IMR-90 (cell line): ENCODE results near the gene FIGLA. TPM values are rescaled to one million over a fixed set of nuclear protein-coding genes. Genes with fewer than 3 reads are reported as not detected.

Source experiments
- ATAC-seq: fragments of 200-7000 bp; cut with Tn5 transposase; 2 replicates; pipeline ENCODE4 v1.9.1; 2020; ENCODE audit warnings: low read depth, mild to moderate bottlenecking, moderate library complexity
- BruUV-seq: library from RNA; stranded (reverse); fragments of 400-500 nt; replicated peaks from 2 replicates; lab custom pipeline; 2021; lab: Mats Ljungman, UMichigan
- CTCF ChIA-PET: fragments of 300-600 bp; formaldehyde crosslinking; extraction: SDS; loops from one replicate; lab custom pipeline; 2021; ENCODE audit warnings: antibody characterized with exemption; lab: Yijun Ruan, JAX
- POLR2A ChIA-PET: fragments of 300-600 bp; sonication (Branson Sonifier 250); formaldehyde crosslinking; loops from one replicate; lab custom pipeline; 2022; ENCODE audit warnings: antibody characterized with exemption; ENCODE audit not compliant: unreplicated experiment; lab: Charles Lee
- DNase-seq: peaks from one replicate; pipeline ENCODE4 v3.0.0; 2013
- H2AFZ ChIP-seq: replicated peaks from 2 replicates; pipeline ENCODE3; 2013; ENCODE audit warnings: low read length, mild to moderate bottlenecking; ENCODE audit not compliant: poor library complexity
- H2AK5ac ChIP-seq: 2 replicates; pipeline ENCODE4 v1.6.1; 2013; ENCODE audit warnings: low read depth, low read length, inconsistent platforms
- H2AK9ac ChIP-seq: replicated peaks from 2 replicates; pipeline ENCODE3; 2013; ENCODE audit warnings: mild to moderate bottlenecking, low read depth, low read length, moderate library complexity; ENCODE audit not compliant: poor library complexity
- H2BK120ac ChIP-seq: 2 replicates; pipeline ENCODE4 v1.6.1; 2013; ENCODE audit warnings: low read depth, low read length, inconsistent platforms
- H2BK15ac ChIP-seq: 3 replicates; pipeline ENCODE4 v1.6.1; 2013; ENCODE audit warnings: low read depth, low read length, inconsistent platforms
- H2BK20ac ChIP-seq: 2 replicates; pipeline ENCODE4 v1.6.1; 2013; ENCODE audit warnings: low read depth, mild to moderate bottlenecking, inconsistent platforms, low read length, moderate library complexity
- H2BK5ac ChIP-seq: 2 replicates; pipeline ENCODE4 v1.6.1; 2013; ENCODE audit warnings: mild to moderate bottlenecking, low read depth, low read length, inconsistent platforms; ENCODE audit not compliant: poor library complexity, severe bottlenecking
- H3K14ac ChIP-seq: replicated peaks from 2 replicates; pipeline ENCODE4 v1.6.1; 2013; ENCODE audit warnings: low read depth, low read length, inconsistent platforms
- H3K18ac ChIP-seq: 2 replicates; pipeline ENCODE4 v1.6.1; 2013; ENCODE audit warnings: low read depth, low read length, control low read depth
- H3K23ac ChIP-seq: 2 replicates; pipeline ENCODE4 v1.6.1; 2013; ENCODE audit warnings: low read depth, low read length, inconsistent platforms
- H3K27ac ChIP-seq: 2 replicates; pipeline ENCODE4 v1.5.1; 2013; ENCODE audit warnings: mild to moderate bottlenecking, control low read depth, low read length; ENCODE audit not compliant: insufficient read depth
- H3K27me3 ChIP-seq: 2 replicates; pipeline ENCODE4 v1.6.1; 2013; ENCODE audit warnings: low read length; ENCODE audit not compliant: control insufficient read depth, insufficient read depth
- H3K36me3 ChIP-seq: 2 replicates; pipeline ENCODE4 v1.6.1; 2013; ENCODE audit warnings: low read length, mixed read lengths; ENCODE audit not compliant: control insufficient read depth, insufficient read depth
- H3K4ac ChIP-seq: 2 replicates; pipeline ENCODE4 v1.6.1; 2013; ENCODE audit warnings: low read depth, low read length, inconsistent platforms
- H3K4me1 ChIP-seq: 2 replicates; pipeline ENCODE4 v1.6.1; 2013; ENCODE audit warnings: low read length, mixed read lengths; ENCODE audit not compliant: control insufficient read depth, insufficient read depth
- H3K4me2 ChIP-seq: 2 replicates; pipeline ENCODE4 v1.6.1; 2013; ENCODE audit warnings: low read depth, mild to moderate bottlenecking, control low read depth, low read length, moderate library complexity
- H3K4me3 ChIP-seq: 2 replicates; pipeline ENCODE4 v1.5.1; 2013; ENCODE audit warnings: low read depth, mild to moderate bottlenecking, control low read depth, low read length, moderate library complexity; ENCODE audit not compliant: insufficient read depth
- H3K56ac ChIP-seq: 2 replicates; pipeline ENCODE4 v1.6.1; 2013; ENCODE audit warnings: low read length, inconsistent platforms; ENCODE audit not compliant: insufficient read depth; ENCODE audit errors: extremely low read depth
- H3K79me1 ChIP-seq, 2 experiments: 2 replicates each; pipeline ENCODE4 v1.6.1; 2013; ENCODE audit warnings: low read length in 2 of 2, inconsistent platforms in 1 of 2, low read depth in 1 of 2
- H3K9ac ChIP-seq: 2 replicates; pipeline ENCODE4 v1.6.1; 2013; ENCODE audit warnings: low read depth, low read length, control low read depth
- H3K9me1 ChIP-seq: 2 replicates; pipeline ENCODE4 v1.6.1; 2013; ENCODE audit warnings: low read length, inconsistent platforms; ENCODE audit not compliant: insufficient read depth
- H3K9me3 ChIP-seq: 2 replicates; pipeline ENCODE4 v1.6.1; 2013; ENCODE audit warnings: low read length; ENCODE audit not compliant: control insufficient read depth, insufficient read depth
- H4K20me1 ChIP-seq: 2 replicates; pipeline ENCODE4 v1.6.1; 2013; ENCODE audit warnings: low read length, inconsistent platforms; ENCODE audit not compliant: insufficient read depth
- H4K5ac ChIP-seq: 2 replicates; pipeline ENCODE4 v1.6.1; 2013; ENCODE audit warnings: mild to moderate bottlenecking, low read depth, low read length, control low read depth
- H4K8ac ChIP-seq, 2 experiments: 2 replicates each; pipeline ENCODE4 v1.6.1; 2013; ENCODE audit warnings: low read depth in 2 of 2, low read length in 2 of 2, control low read depth in 1 of 2, inconsistent platforms in 1 of 2
- H4K91ac ChIP-seq: 2 replicates; pipeline ENCODE4 v1.6.1; 2013; ENCODE audit warnings: low read depth, low read length, inconsistent platforms; ENCODE audit not compliant: insufficient read depth
- BHLHE40 ChIP-seq: fragments of 150-350 bp; IDR thresholded peaks from 2 replicates; pipeline ENCODE4 v1.6.1; 2016; ENCODE audit warnings: mild to moderate bottlenecking, low read depth, low read length
- CEBPB ChIP-seq: IDR thresholded peaks from 2 replicates; pipeline ENCODE4 v1.6.1; 2012; ENCODE audit warnings: low read depth, low read length, improper control_type of control experiment
- CHD1 ChIP-seq: IDR thresholded peaks from 2 replicates; pipeline ENCODE4 v1.6.1; 2012; ENCODE audit warnings: low read depth, low read length, improper control_type of control experiment
- FOS ChIP-seq: fragments of 150-350 bp; IDR thresholded peaks from 2 replicates; pipeline ENCODE4 v1.6.1; 2016; ENCODE audit warnings: low read depth, low read length
- MAFK ChIP-seq: IDR thresholded peaks from 2 replicates; pipeline ENCODE4 v1.6.1; 2012; ENCODE audit warnings: low read depth, low read length, improper control_type of control experiment
- MAZ ChIP-seq: IDR thresholded peaks from 2 replicates; pipeline ENCODE4 v1.6.1; 2012; ENCODE audit warnings: low read depth, mild to moderate bottlenecking, low read length, improper control_type of control experiment, moderate library complexity, borderline replicate concordance
- MXI1 ChIP-seq: IDR thresholded peaks from 2 replicates; pipeline ENCODE4 v1.6.1; 2012; ENCODE audit warnings: low read depth, mild to moderate bottlenecking, low read length, moderate library complexity, borderline replicate concordance
- NFE2L2 ChIP-seq: fragments of 150-350 bp; IDR thresholded peaks from 2 replicates; pipeline ENCODE4 v1.6.1; 2016; ENCODE audit warnings: low read depth, mild to moderate bottlenecking, low read length
- POLR2A ChIP-seq: IDR thresholded peaks from 2 replicates; pipeline ENCODE4 v1.6.1; 2012; ENCODE audit warnings: mild to moderate bottlenecking, low read depth, low read length
- RAD21 ChIP-seq: IDR thresholded peaks from 2 replicates; pipeline ENCODE4 v1.6.1; 2012; ENCODE audit warnings: low read length, improper control_type of control experiment
- RCOR1 ChIP-seq: IDR thresholded peaks from 2 replicates; pipeline ENCODE4 v1.6.1; 2012; ENCODE audit warnings: mild to moderate bottlenecking, low read length, improper control_type of control experiment; ENCODE audit not compliant: insufficient replicate concordance
- RFX5 ChIP-seq: IDR thresholded peaks from 2 replicates; pipeline ENCODE4 v1.8.0; 2012; ENCODE audit warnings: low read depth, mild to moderate bottlenecking, low read length, moderate library complexity
- SMC3 ChIP-seq: fragments of 150-350 bp; IDR thresholded peaks from 2 replicates; pipeline ENCODE4 v1.6.1; 2016; ENCODE audit warnings: low read depth, mild to moderate bottlenecking, antibody characterized with exemption, low read length, moderate library complexity
- WGBS, 2 experiments: methylation state at CpG; one replicate each; pipeline versions ENCODE4 v1.1.5 to v1.1.7; 2013; ENCODE audit warnings: missing lambda C conversion rate in 2 of 2; ENCODE audit not compliant: insufficient read length in 1 of 2; ENCODE audit errors: extremely low coverage in 2 of 2; 5-methylcytosine and 5-hydroxymethylcytosine counted together
- dilution Hi-C: fragments of 300-500 bp; cut with HindIII; formaldehyde crosslinking; loops from one replicate; pipeline ENCODE4 v1.14.3; 2018; ENCODE audit warnings: low sequenced_read_pairs; ENCODE audit not compliant: unreplicated experiment
- in situ Hi-C: fragments of 300-500 bp; cut with MboI; formaldehyde crosslinking; loops from 3 replicates; pipeline ENCODE4 v1.14.3; 2019; ENCODE audit warnings: low sequenced_read_pairs, inconsistent platforms, mixed read lengths
- intact Hi-C: fragments of 100-400 bp; cut with micrococcal nuclease; formaldehyde crosslinking; loops from 2 replicates; pipeline ENCODE4 v1.10.0; 2022
- polyA plus RNA-seq, 3 experiments: library from polyadenylated mRNA; depleted of rRNA; stranded (reverse); fragments of >200 nt; gene quantifications; 2 replicates each; pipeline ENCODE4 v1.2.3, GENCODE V29; 2012; ENCODE audit warnings: low replicate concordance in 1 of 3
- total RNA-seq: library from RNA; depleted of rRNA; stranded (reverse); fragments of >200 nt; gene quantifications from 2 replicates; pipeline ENCODE4 v1.2.3, GENCODE V29; 2012
- TF ChIP-seq, protein P1 (sequence below): conservative IDR thresholded peaks from 2 replicates; pipeline ENCODE4 v1.5.1; 2012; ENCODE audit warnings: mild to moderate bottlenecking, low read depth, low read length, improper control_type of control experiment
- TF ChIP-seq, protein P2 (sequence below): fragments of 150-350 bp; IDR thresholded peaks from 2 replicates; pipeline ENCODE4 v1.6.1; 2017; ENCODE audit warnings: mild to moderate bottlenecking, antibody characterized with exemption, low read length, low read depth
- TF ChIP-seq, protein P3 (sequence below): fragments of 150-350 bp; IDR thresholded peaks from 2 replicates; pipeline ENCODE4 v1.6.1; 2016; ENCODE audit warnings: low read depth, mild to moderate bottlenecking, low read length, moderate library complexity, borderline replicate concordance

Gene FIGLA
- total and polyA plus RNA-seq, 2 of the 4 experiments (the other 2 are of a cell fraction), result not detected

DNA sequence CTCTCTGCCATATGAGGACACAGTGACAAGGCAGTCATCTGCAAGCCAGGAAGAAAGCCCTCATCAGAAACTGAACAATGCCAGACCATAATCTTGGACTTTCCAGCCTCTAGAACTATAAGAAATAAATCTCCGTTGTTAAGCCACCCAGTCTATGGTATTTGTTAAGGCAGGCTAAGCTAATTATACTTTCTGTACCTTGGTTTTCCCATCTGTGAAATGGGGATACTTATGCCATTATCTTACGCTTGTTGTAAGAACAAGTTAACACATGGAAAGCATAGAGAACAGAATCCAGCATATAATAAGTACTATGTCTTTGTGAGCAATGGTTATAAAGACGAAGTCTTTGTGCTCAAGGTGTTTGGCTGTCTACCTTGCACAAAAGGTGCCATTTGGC, 14.2 kb downstream of the FIGLA start:
- H3K9me3 ChIP-seq, result no peaks in the 10 kb centered on the region
- H2AFZ ChIP-seq, result no peak overlapping the region
- H3K18ac ChIP-seq, result no peak overlapping the region
- in situ Hi-C loops (no loop called here), intact Hi-C loops (no loop called here), dilution Hi-C loops (no loop called here)
- H2AK5ac ChIP-seq, result no peak overlapping the region
- H3K36me3 ChIP-seq, result no peaks in the 10 kb centered on the region
- H3K9ac ChIP-seq, result no peak overlapping the region
- no peak overlapping the region for H2BK15ac ChIP-seq
- ATAC-seq (no peak), DNase-seq (no peak)
- peaks cover 6% of the 10 kb centered on the region for H3K27me3 ChIP-seq
- no TSS peak for BruUV-seq
- H4K5ac ChIP-seq, result no peak overlapping the region
- H3K4me1 ChIP-seq, result no peaks in the 10 kb centered on the region
- H4K91ac ChIP-seq, result no peak overlapping the region
- no peak overlapping the region for H3K14ac ChIP-seq
- no peak overlapping the region for H3K27ac ChIP-seq
- H3K4me3 ChIP-seq, result no peak overlapping the region
- no peak overlapping the region for H2BK20ac ChIP-seq
- H2BK120ac ChIP-seq, result no peak overlapping the region
- H2AK9ac ChIP-seq, result no peak overlapping the region
- WGBS, 2 experiments, result no CpG with 5 or more reads among the region's 3 CpGs
- no peak for TF ChIP-seq CEBPB
- no peak for TF ChIP-seq RAD21
- TF ChIP-seq MAZ, result no peak
- no peak for TF ChIP-seq MXI1
- no peak for TF ChIP-seq CHD1
- TF ChIP-seq, protein P1, sequence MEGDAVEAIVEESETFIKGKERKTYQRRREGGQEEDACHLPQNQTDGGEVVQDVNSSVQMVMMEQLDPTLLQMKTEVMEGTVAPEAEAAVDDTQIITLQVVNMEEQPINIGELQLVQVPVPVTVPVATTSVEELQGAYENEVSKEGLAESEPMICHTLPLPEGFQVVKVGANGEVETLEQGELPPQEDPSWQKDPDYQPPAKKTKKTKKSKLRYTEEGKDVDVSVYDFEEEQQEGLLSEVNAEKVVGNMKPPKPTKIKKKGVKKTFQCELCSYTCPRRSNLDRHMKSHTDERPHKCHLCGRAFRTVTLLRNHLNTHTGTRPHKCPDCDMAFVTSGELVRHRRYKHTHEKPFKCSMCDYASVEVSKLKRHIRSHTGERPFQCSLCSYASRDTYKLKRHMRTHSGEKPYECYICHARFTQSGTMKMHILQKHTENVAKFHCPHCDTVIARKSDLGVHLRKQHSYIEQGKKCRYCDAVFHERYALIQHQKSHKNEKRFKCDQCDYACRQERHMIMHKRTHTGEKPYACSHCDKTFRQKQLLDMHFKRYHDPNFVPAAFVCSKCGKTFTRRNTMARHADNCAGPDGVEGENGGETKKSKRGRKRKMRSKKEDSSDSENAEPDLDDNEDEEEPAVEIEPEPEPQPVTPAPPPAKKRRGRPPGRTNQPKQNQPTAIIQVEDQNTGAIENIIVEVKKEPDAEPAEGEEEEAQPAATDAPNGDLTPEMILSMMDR, result no peak
- TF ChIP-seq, protein P2, sequence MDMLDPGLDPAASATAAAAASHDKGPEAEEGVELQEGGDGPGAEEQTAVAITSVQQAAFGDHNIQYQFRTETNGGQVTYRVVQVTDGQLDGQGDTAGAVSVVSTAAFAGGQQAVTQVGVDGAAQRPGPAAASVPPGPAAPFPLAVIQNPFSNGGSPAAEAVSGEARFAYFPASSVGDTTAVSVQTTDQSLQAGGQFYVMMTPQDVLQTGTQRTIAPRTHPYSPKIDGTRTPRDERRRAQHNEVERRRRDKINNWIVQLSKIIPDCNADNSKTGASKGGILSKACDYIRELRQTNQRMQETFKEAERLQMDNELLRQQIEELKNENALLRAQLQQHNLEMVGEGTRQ, result no peak
- TF ChIP-seq RFX5, result no peak
- TF ChIP-seq, protein P3, sequence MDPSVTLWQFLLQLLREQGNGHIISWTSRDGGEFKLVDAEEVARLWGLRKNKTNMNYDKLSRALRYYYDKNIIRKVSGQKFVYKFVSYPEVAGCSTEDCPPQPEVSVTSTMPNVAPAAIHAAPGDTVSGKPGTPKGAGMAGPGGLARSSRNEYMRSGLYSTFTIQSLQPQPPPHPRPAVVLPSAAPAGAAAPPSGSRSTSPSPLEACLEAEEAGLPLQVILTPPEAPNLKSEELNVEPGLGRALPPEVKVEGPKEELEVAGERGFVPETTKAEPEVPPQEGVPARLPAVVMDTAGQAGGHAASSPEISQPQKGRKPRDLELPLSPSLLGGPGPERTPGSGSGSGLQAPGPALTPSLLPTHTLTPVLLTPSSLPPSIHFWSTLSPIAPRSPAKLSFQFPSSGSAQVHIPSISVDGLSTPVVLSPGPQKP, result no peak
- TF ChIP-seq NFE2L2, result no peak
- TF ChIP-seq BHLHE40, result no peak
- no peak for TF ChIP-seq FOS
- TF ChIP-seq POLR2A, result no peak
- no peak for TF ChIP-seq SMC3
- TF ChIP-seq RCOR1, result no peak
- TF ChIP-seq MAFK, result no peak
- no peak overlapping the region for H3K4ac ChIP-seq
- H4K20me1 ChIP-seq, result no peaks in the 10 kb centered on the region
- ChIA-PET CTCF (no interaction called here), POLR2A (no interaction called here)
- no peaks in the 10 kb centered on the region for H3K79me1 ChIP-seq
- H3K23ac ChIP-seq, result no peak overlapping the region
- H2BK5ac ChIP-seq, result no peak overlapping the region
- H3K4me2 ChIP-seq, result no peak overlapping the region
- no peak overlapping the region for H4K8ac ChIP-seq
- H3K9me1 ChIP-seq, result no peaks in the 10 kb centered on the region
- no peak overlapping the region for H3K56ac ChIP-seq
